ENCODE results near the gene SNRNP200.

Gene SNRNP200

GRCh38 chr2:96345438-96345837 is 40.1 kb upstream of the SNRNP200 start:
- TF ChIP-seq, protein P1, sequence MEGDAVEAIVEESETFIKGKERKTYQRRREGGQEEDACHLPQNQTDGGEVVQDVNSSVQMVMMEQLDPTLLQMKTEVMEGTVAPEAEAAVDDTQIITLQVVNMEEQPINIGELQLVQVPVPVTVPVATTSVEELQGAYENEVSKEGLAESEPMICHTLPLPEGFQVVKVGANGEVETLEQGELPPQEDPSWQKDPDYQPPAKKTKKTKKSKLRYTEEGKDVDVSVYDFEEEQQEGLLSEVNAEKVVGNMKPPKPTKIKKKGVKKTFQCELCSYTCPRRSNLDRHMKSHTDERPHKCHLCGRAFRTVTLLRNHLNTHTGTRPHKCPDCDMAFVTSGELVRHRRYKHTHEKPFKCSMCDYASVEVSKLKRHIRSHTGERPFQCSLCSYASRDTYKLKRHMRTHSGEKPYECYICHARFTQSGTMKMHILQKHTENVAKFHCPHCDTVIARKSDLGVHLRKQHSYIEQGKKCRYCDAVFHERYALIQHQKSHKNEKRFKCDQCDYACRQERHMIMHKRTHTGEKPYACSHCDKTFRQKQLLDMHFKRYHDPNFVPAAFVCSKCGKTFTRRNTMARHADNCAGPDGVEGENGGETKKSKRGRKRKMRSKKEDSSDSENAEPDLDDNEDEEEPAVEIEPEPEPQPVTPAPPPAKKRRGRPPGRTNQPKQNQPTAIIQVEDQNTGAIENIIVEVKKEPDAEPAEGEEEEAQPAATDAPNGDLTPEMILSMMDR (IDR thresholded peaks at IDR 0.05; ENCODE audit: control insufficient read depth, extremely low read depth, insufficient read depth): no peak
- no peak overlapping the region for H3K4me3 ChIP-seq (ENCODE audit: low read depth, low read length)
- DNase-seq (ENCODE audit: low read depth): no peak

GRCh38 chr2:96344011-96344410 is 38.7 kb upstream of the SNRNP200 start:
- TF ChIP-seq, protein P1 (IDR thresholded peaks at IDR 0.05; ENCODE audit: control insufficient read depth, extremely low read depth, insufficient read depth): no peak
- DNase-seq (ENCODE audit: low read depth): no peak
- no peak overlapping the region for H3K4me3 ChIP-seq (ENCODE audit: low read depth, low read length)

DNA sequence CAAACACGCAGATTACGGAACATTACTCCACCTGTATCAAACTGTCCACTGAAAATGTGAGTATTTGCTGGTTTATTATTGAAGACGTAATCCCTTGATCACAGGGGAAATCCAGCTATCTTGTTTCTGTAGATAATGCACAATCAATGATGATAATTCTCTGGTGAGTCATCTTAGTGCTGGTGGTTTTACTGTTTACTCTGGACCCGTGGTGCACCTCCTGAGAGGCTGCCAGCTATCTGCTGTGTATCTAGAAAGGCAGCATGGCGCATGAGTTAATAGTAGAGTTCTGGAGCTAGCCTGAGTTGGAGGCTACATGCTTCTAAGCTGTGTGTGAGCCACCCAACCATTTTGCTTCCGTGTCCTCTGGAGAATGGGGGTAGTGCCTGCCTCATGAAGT is 36.7 kb upstream of the SNRNP200 start:
- peak; percentile 52 for DNase-seq (ENCODE audit: low read depth)
- TF ChIP-seq, protein P1 (IDR thresholded peaks at IDR 0.05; ENCODE audit: control insufficient read depth, extremely low read depth, insufficient read depth): no peak
- H3K4me3 ChIP-seq (ENCODE audit: low read depth, low read length): no peak overlapping the region

GRCh38 chr2:96341641-96342040 is 36.3 kb upstream of the SNRNP200 start:
- TF ChIP-seq, protein P1 (IDR thresholded peaks at IDR 0.05; ENCODE audit: control insufficient read depth, extremely low read depth, insufficient read depth): no peak
- no peak for DNase-seq (ENCODE audit: low read depth)
- no peak overlapping the region for H3K4me3 ChIP-seq (ENCODE audit: low read depth, low read length)

GRCh38 chr2:96340493-96341414 is 35.4 kb upstream of the SNRNP200 start:
- H3K4me3 ChIP-seq (ENCODE audit: low read depth, low read length): no peak overlapping the region
- DNase-seq (ENCODE audit: low read depth): peak; percentile 54
- TF ChIP-seq, protein P1 (IDR thresholded peaks at IDR 0.05; ENCODE audit: control insufficient read depth, extremely low read depth, insufficient read depth): no peak

DNA sequence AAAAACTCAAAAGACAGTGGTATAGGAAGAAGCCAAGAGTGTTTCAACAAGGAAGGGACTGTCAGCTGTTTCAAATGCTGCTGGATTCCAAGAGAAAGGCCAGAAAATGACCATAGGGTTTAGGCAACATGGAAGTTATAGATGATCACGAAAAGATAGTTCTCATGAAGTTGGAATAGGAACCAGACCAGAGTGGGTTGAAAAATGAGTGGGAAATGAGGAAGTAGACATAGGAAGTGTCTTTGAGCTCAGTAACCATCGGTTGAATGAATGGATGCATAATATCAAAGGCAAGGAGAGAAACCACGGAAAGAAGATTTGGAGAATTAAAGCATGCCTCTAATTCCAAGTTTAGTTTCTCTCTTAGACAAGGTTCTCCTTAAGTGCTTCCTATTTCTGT is 31.5 kb upstream of the SNRNP200 start:
- DNase-seq (ENCODE audit: low read depth): no peak
- peak overlapping the region; percentile 76 for H3K4me3 ChIP-seq (ENCODE audit: low read depth, low read length)
- TF ChIP-seq, protein P1 (IDR thresholded peaks at IDR 0.05; ENCODE audit: control insufficient read depth, extremely low read depth, insufficient read depth): no peak
